ENCODE results near the gene SLC7A10. TPM values are rescaled to one million over a fixed set of nuclear protein-coding genes. Genes with fewer than 3 reads are reported as not detected.

Gene SLC7A10
- total RNA-seq, 1 experiment from 2014 or later, result not detected

DNA sequence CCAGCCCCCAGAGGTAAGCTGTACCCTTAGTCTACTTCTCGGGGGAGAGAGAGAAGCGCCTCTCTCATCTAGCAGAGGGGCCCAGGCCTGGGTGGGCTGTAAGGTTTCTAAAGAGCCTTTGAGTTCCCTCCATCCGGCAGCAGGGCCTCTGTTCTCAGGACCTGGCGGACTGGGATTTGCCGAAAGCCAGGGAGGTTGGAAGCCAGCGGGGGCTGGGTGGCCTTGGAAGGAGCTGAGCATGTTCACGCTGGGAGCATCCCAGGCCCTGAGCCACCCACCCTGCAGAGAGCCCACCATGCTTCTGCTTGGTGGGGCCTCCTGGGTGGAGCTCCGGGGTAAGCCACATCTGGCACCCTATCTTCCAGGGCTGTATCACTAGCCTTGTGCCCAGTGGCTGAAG is 7.8 kb downstream of the SLC7A10 start:
- H3K4me1 Mint-ChIP-seq (ENCODE audit: low read depth, unreplicated experiment), result peaks cover 8% of the 10 kb centered on the region
- H3K27me3 Mint-ChIP-seq (ENCODE audit: unreplicated experiment), result peaks cover 73% of the 10 kb centered on the region
- intact Hi-C loops (cut with micrococcal nuclease; ENCODE audit: unreplicated experiment), result no loop called here
- no TSS peak for BruUV-seq (replicated peaks)
- no peaks in the 10 kb centered on the region for H3K9me3 Mint-ChIP-seq (ENCODE audit: low read depth, unreplicated experiment)
- H3K36me3 Mint-ChIP-seq (ENCODE audit: insufficient read depth, unreplicated experiment), result no peaks in the 10 kb centered on the region
- TF ChIP-seq, protein P1, sequence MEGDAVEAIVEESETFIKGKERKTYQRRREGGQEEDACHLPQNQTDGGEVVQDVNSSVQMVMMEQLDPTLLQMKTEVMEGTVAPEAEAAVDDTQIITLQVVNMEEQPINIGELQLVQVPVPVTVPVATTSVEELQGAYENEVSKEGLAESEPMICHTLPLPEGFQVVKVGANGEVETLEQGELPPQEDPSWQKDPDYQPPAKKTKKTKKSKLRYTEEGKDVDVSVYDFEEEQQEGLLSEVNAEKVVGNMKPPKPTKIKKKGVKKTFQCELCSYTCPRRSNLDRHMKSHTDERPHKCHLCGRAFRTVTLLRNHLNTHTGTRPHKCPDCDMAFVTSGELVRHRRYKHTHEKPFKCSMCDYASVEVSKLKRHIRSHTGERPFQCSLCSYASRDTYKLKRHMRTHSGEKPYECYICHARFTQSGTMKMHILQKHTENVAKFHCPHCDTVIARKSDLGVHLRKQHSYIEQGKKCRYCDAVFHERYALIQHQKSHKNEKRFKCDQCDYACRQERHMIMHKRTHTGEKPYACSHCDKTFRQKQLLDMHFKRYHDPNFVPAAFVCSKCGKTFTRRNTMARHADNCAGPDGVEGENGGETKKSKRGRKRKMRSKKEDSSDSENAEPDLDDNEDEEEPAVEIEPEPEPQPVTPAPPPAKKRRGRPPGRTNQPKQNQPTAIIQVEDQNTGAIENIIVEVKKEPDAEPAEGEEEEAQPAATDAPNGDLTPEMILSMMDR (IDR thresholded peaks at IDR 0.05; ENCODE audit: unreplicated experiment), result no peak
- no peak overlapping the region for H3K4me3 Mint-ChIP-seq (ENCODE audit: low read depth, unreplicated experiment)
- CTCF ChIA-PET, result no interaction called here
- H3K27ac Mint-ChIP-seq (ENCODE audit: unreplicated experiment), result no peak overlapping the region
- no peak for DNase-seq

- CTCF ChIA-PET, result no interaction called here
- no TSS peak for BruUV-seq (replicated peaks)
- Mint-ChIP-seq H3K4me1 (ENCODE audit: low read depth, unreplicated experiment) (peaks cover 8% of the 10 kb centered on the region), H3K27ac (ENCODE audit: unreplicated experiment) (no peak overlapping the region), H3K9me3 (ENCODE audit: low read depth, unreplicated experiment) (no peaks in the 10 kb centered on the region), H3K27me3 (ENCODE audit: unreplicated experiment) (peaks cover 74% of the 10 kb centered on the region), H3K36me3 (ENCODE audit: insufficient read depth, unreplicated experiment) (no peaks in the 10 kb centered on the region), H3K4me3 (ENCODE audit: low read depth, unreplicated experiment) (no peak overlapping the region)
- TF ChIP-seq, protein P1 (IDR thresholded peaks at IDR 0.05; ENCODE audit: unreplicated experiment), result no peak
- intact Hi-C loops (cut with micrococcal nuclease; ENCODE audit: unreplicated experiment), result no loop called here
- DNase-seq, result no peak
These were observed 9.3 kb downstream of the SLC7A10 start for GRCh38 chr19:33216198-33216830.

- Mint-ChIP-seq H3K27me3 (ENCODE audit: unreplicated experiment) (peaks cover 74% of the 10 kb centered on the region), H3K27ac (ENCODE audit: unreplicated experiment) (no peak overlapping the region), H3K4me3 (ENCODE audit: low read depth, unreplicated experiment) (no peak overlapping the region), H3K4me1 (ENCODE audit: low read depth, unreplicated experiment) (peaks cover 7% of the 10 kb centered on the region), H3K36me3 (ENCODE audit: insufficient read depth, unreplicated experiment) (no peaks in the 10 kb centered on the region), H3K9me3 (ENCODE audit: low read depth, unreplicated experiment) (no peaks in the 10 kb centered on the region)
- no TSS peak for BruUV-seq (replicated peaks)
- CTCF ChIA-PET, result no interaction called here
- TF ChIP-seq, protein P1 (IDR thresholded peaks at IDR 0.05; ENCODE audit: unreplicated experiment), result no peak
- intact Hi-C loops (cut with micrococcal nuclease; ENCODE audit: unreplicated experiment), result no loop called here
- no peak for DNase-seq
These were observed 10.0 kb downstream of the SLC7A10 start for GRCh38 chr19:33215438-33216197.

DNA sequence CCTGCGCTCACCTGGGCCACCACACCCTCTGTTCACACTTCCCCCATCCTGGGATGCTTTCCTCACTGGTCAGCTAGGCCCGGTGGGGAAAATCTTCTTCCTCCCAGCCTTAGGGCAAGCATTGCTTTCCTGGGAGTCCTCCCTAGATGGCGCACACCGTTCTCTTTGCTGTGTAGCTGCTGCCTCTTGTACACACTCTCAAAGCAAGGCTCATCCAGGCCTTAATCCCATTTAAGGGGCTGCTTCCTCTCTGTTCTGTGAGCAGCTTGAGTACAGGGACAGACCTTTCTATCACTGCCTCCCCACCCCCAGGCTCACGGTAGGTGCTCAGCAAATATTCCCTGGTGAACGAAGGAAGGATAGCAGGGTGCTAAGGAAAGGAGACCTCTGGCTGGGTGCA is 11.1 kb downstream of the SLC7A10 start:
- Mint-ChIP-seq H3K4me3 (ENCODE audit: low read depth, unreplicated experiment) (no peak overlapping the region), H3K4me1 (ENCODE audit: low read depth, unreplicated experiment) (no peaks in the 10 kb centered on the region), H3K27me3 (ENCODE audit: unreplicated experiment) (peaks cover 68% of the 10 kb centered on the region), H3K36me3 (ENCODE audit: insufficient read depth, unreplicated experiment) (no peaks in the 10 kb centered on the region), H3K9me3 (ENCODE audit: low read depth, unreplicated experiment) (no peaks in the 10 kb centered on the region), H3K27ac (ENCODE audit: unreplicated experiment) (no peak overlapping the region)
- TF ChIP-seq, protein P1 (IDR thresholded peaks at IDR 0.05; ENCODE audit: unreplicated experiment), result peak; percentile 31
- CTCF ChIA-PET, result no interaction called here
- intact Hi-C loops (cut with micrococcal nuclease; ENCODE audit: unreplicated experiment), result no loop called here
- no TSS peak for BruUV-seq (replicated peaks)
- DNase-seq, result peak; percentile 58

All from Calu3 (cell line).